H9 (cell line): ENCODE results near the gene POU2F1. TPM values are rescaled to one million over a fixed set of nuclear protein-coding genes. Genes with fewer than 3 reads are reported as not detected.

ENCODE experiments used
- DNase-seq: peaks from one replicate; pipeline ENCODE4 v3.0.0-alpha.2; 2017
- H2AFZ ChIP-seq: one replicate; pipeline ENCODE4 v1.6.1; 2013; ENCODE audit warnings: mild to moderate bottlenecking, low read length, control low read depth, moderate library complexity
- H2AK5ac ChIP-seq: 2 replicates; pipeline ENCODE4 v1.6.1; 2013; ENCODE audit warnings: low read length, control low read depth, mixed read lengths; ENCODE audit not compliant: insufficient read length
- H2BK120ac ChIP-seq: one replicate; pipeline ENCODE4 v1.6.1; 2013; ENCODE audit warnings: low read depth, mild to moderate bottlenecking, low read length, control low read depth, inconsistent platforms; ENCODE audit not compliant: poor library complexity, severe bottlenecking
- H2BK12ac ChIP-seq: 2 replicates; pipeline ENCODE4 v1.6.1; 2013; ENCODE audit warnings: low read length, control low read depth, mixed read lengths, low read depth; ENCODE audit not compliant: insufficient read length
- H2BK15ac ChIP-seq: 2 replicates; pipeline ENCODE4 v1.6.1; 2013; ENCODE audit warnings: low read depth, low read length, control low read depth
- H2BK20ac ChIP-seq: one replicate; pipeline ENCODE4 v1.6.1; 2013; ENCODE audit warnings: low read depth, mild to moderate bottlenecking, low read length, control low read depth, inconsistent platforms; ENCODE audit not compliant: poor library complexity, severe bottlenecking
- H2BK5ac ChIP-seq: 2 replicates; pipeline ENCODE4 v1.6.1; 2013; ENCODE audit warnings: low read length, control low read depth, mixed read lengths; ENCODE audit not compliant: insufficient read length
- H3K14ac ChIP-seq: 2 replicates; pipeline ENCODE4 v1.6.1; 2013; ENCODE audit warnings: low read length, control low read depth; ENCODE audit not compliant: insufficient read depth
- H3K18ac ChIP-seq: 2 replicates; pipeline ENCODE4 v1.6.1; 2013; ENCODE audit warnings: low read depth, mild to moderate bottlenecking, mixed read lengths, low read length, control low read depth; ENCODE audit not compliant: insufficient read length
- H3K23ac ChIP-seq: 2 replicates; pipeline ENCODE4 v1.6.1; 2013; ENCODE audit warnings: low read length, control low read depth, mixed read lengths, low read depth; ENCODE audit not compliant: insufficient read length
- H3K23me2 ChIP-seq: 2 replicates; pipeline ENCODE4 v1.6.1; 2013; ENCODE audit warnings: low read depth, mild to moderate bottlenecking, mixed read lengths, low read length, control low read depth; ENCODE audit not compliant: insufficient read length, poor library complexity, severe bottlenecking
- H3K27ac ChIP-seq: 2 replicates; pipeline ENCODE4 v1.5.1; 2013; ENCODE audit warnings: low read length, control low read depth, mixed read lengths, low read depth; ENCODE audit not compliant: insufficient read length
- H3K27me3 ChIP-seq: 2 replicates; pipeline ENCODE4 v1.6.1; 2013; ENCODE audit warnings: low read length, control low read depth, inconsistent platforms; ENCODE audit not compliant: insufficient read depth
- H3K4ac ChIP-seq: 2 replicates; pipeline ENCODE4 v1.6.1; 2013; ENCODE audit warnings: low read depth, mild to moderate bottlenecking, control low read depth, inconsistent platforms, low read length, moderate library complexity
- H3K4me1 ChIP-seq: 2 replicates; pipeline ENCODE4 v1.6.1; 2013; ENCODE audit warnings: low read length, control low read depth, inconsistent platforms; ENCODE audit not compliant: insufficient read depth
- H3K4me2 ChIP-seq: 2 replicates; pipeline ENCODE4 v1.6.1; 2013; ENCODE audit warnings: low read length, control low read depth, mixed read lengths; ENCODE audit not compliant: insufficient read length, insufficient read depth
- H3K56ac ChIP-seq: 2 replicates; pipeline ENCODE4 v1.6.1; 2013; ENCODE audit warnings: low read depth, mild to moderate bottlenecking, mixed read lengths, low read length, control low read depth; ENCODE audit not compliant: insufficient read length
- H3K79me1 ChIP-seq: 2 replicates; pipeline ENCODE4 v1.6.1; 2013; ENCODE audit warnings: low read depth, mild to moderate bottlenecking, moderate library complexity, low read length, control low read depth, inconsistent platforms; ENCODE audit not compliant: insufficient read depth, poor library complexity, severe bottlenecking
- H3K79me2 ChIP-seq: 2 replicates; pipeline ENCODE4 v1.6.1; 2013; ENCODE audit warnings: low read length, control low read depth, inconsistent platforms; ENCODE audit not compliant: insufficient read depth
- H3K9ac ChIP-seq: 2 replicates; pipeline ENCODE4 v1.6.1; 2013; ENCODE audit warnings: low read length, control low read depth, mixed read lengths; ENCODE audit not compliant: insufficient read length; ENCODE audit errors: extremely low read depth
- H3K9me3 ChIP-seq: one replicate; pipeline ENCODE4 v1.6.1; 2013; ENCODE audit warnings: low read depth, low read length, inconsistent platforms; ENCODE audit not compliant: control insufficient read depth
- H3T11ph ChIP-seq: one replicate; pipeline ENCODE4 v1.6.1; 2013; ENCODE audit warnings: mild to moderate bottlenecking, low read length, control low read depth, inconsistent platforms
- H4K20me1 ChIP-seq: one replicate; pipeline ENCODE4 v1.6.1; 2013; ENCODE audit not compliant: control insufficient read depth, insufficient read length, insufficient read depth
- H4K5ac ChIP-seq: 2 replicates; pipeline ENCODE4 v1.6.1; 2013; ENCODE audit warnings: low read depth, mild to moderate bottlenecking, mixed read lengths, low read length, control low read depth; ENCODE audit not compliant: insufficient read length
- H4K8ac ChIP-seq: replicated peaks from 2 replicates; pipeline ENCODE4 v1.6.1; 2013; ENCODE audit warnings: low read length, control low read depth, mixed read lengths, low read depth; ENCODE audit not compliant: insufficient read length
- H4K91ac ChIP-seq: 2 replicates; pipeline ENCODE4 v1.6.1; 2013; ENCODE audit warnings: low read depth, mild to moderate bottlenecking, moderate library complexity, mixed read lengths, low read length, control low read depth; ENCODE audit not compliant: insufficient read length
- H3K27ac Mint-ChIP-seq, 3 experiments: 2 replicates in 2 of 3; 3 replicates in 1 of 3; pipeline ENCODE4 v1.8.0; 2020 to 2021; ENCODE audit warnings: mixed read lengths in 3 of 3, mild to moderate bottlenecking in 1 of 3, moderate library complexity in 1 of 3
- H3K27me3 Mint-ChIP-seq: 2 replicates; pipeline ENCODE4 v1.8.0; 2021; ENCODE audit warnings: low read depth, mild to moderate bottlenecking, moderate library complexity, mixed read lengths
- H3K36me3 Mint-ChIP-seq, 3 experiments: 2 replicates in 2 of 3; 3 replicates in 1 of 3; pipeline ENCODE4 v1.8.0; 2020 to 2021; ENCODE audit warnings: low read depth in 3 of 3, mixed read lengths in 3 of 3; ENCODE audit not compliant: insufficient read depth in 1 of 3
- H3K4me1 Mint-ChIP-seq, 2 experiments: 2 replicates each; pipeline ENCODE4 v1.8.0; 2020; ENCODE audit warnings: mixed read lengths in 2 of 2
- H3K4me3 Mint-ChIP-seq, 2 experiments: 2 replicates in 1 of 2; 3 replicates in 1 of 2; pipeline ENCODE4 v1.8.0; 2020 to 2021; ENCODE audit warnings: mild to moderate bottlenecking in 2 of 2, mixed read lengths in 2 of 2, moderate library complexity in 1 of 2
- H3K9me3 Mint-ChIP-seq, 2 experiments: 2 replicates in 1 of 2; 3 replicates in 1 of 2; pipeline ENCODE4 v1.8.0; 2020; ENCODE audit warnings: mild to moderate bottlenecking in 2 of 2, mixed read lengths in 2 of 2, moderate library complexity in 1 of 2
- WGBS: extraction: QIAGEN DNeasy Blood & Tissue Kit; methylation state at CpG from one replicate; pipeline ENCODE4 v1.1.7; 2013; ENCODE audit warnings: missing lambda C conversion rate, low lambda C conversion rate, mixed read lengths; ENCODE audit not compliant: insufficient read length; ENCODE audit errors: extremely low coverage; 5-methylcytosine and 5-hydroxymethylcytosine counted together
- total RNA-seq: library from RNA; stranded (reverse); gene quantifications from 2 replicates; pipeline ENCODE4 v1.2.1, GENCODE V29; 2021
- TF ChIP-seq, protein P1 (sequence below): fragments of 200-600 bp; sonication (generic); conservative IDR thresholded peaks from 3 replicates; pipeline ENCODE4 v1.8.0; 2021; ENCODE audit warnings: antibody characterized with exemption, mild to moderate bottlenecking

The POU2F1 gene
- total RNA-seq, 1 experiment from 2014 or later = 62.5 TPM

DNA sequence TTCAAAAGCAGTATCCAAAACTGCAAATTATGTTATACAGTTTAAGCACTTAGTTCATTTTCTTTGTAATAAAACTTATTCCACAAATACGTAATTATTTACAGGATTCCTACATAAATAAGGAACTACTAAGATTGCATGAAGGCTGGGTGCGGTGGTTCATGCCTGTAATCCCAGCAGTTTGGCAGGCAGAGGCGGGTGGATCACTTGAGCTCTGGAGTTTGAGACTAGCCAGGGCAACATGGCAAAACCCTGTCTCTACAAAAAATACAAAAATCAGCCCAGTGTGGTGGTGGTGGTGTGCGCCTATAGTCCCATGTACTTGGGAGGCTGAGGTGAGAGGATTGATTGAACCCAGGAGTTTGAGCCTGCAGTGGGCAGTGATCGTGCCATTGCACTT is 69.3 kb downstream of the POU2F1 start:
- Mint-ChIP-seq H3K27ac (0 out of 7 replicates have a peak overlapping the region, but pooled peaks of 1 of the 3 experiments have one; percentile 41), H3K4me1 (peaks cover 34 to 46% of the 10 kb centered on the region in 2 experiments), H3K36me3 (peaks cover 0 to 22% (median 9%) of the 10 kb centered on the region in 3 experiments; a peak in 5 of 7 replicates), H3K9me3 (peaks cover 0 to 8% of the 10 kb centered on the region in 2 experiments; a peak in 3 of 5 replicates), H3K4me3 (no peak overlapping the region), H3K27me3 (no peaks in the 10 kb centered on the region)
- no peak overlapping the region for H3K4ac ChIP-seq
- H2AFZ ChIP-seq = no peak overlapping the region
- no peak overlapping the region for H3K27ac ChIP-seq
- H3K79me1 ChIP-seq = peaks cover 15% of the 10 kb centered on the region
- H3K23me2 ChIP-seq = no peaks in the 10 kb centered on the region
- no peak overlapping the region for H3K18ac ChIP-seq
- TF ChIP-seq, protein P1, sequence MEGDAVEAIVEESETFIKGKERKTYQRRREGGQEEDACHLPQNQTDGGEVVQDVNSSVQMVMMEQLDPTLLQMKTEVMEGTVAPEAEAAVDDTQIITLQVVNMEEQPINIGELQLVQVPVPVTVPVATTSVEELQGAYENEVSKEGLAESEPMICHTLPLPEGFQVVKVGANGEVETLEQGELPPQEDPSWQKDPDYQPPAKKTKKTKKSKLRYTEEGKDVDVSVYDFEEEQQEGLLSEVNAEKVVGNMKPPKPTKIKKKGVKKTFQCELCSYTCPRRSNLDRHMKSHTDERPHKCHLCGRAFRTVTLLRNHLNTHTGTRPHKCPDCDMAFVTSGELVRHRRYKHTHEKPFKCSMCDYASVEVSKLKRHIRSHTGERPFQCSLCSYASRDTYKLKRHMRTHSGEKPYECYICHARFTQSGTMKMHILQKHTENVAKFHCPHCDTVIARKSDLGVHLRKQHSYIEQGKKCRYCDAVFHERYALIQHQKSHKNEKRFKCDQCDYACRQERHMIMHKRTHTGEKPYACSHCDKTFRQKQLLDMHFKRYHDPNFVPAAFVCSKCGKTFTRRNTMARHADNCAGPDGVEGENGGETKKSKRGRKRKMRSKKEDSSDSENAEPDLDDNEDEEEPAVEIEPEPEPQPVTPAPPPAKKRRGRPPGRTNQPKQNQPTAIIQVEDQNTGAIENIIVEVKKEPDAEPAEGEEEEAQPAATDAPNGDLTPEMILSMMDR = no peak
- no peak overlapping the region for H2AK5ac ChIP-seq
- H4K5ac ChIP-seq = no peak overlapping the region
- H3K23ac ChIP-seq = no peak overlapping the region
- H2BK20ac ChIP-seq = no peak overlapping the region
- H3K9ac ChIP-seq = no peak overlapping the region
- H3K27me3 ChIP-seq = no peaks in the 10 kb centered on the region
- no CpG with 5 or more reads among the region's 5 CpGs for WGBS
- H4K91ac ChIP-seq = no peak overlapping the region
- H3K9me3 ChIP-seq = no peaks in the 10 kb centered on the region
- H2BK12ac ChIP-seq = no peak overlapping the region
- H4K8ac ChIP-seq = no peak overlapping the region
- no peak for DNase-seq
- H3K4me1 ChIP-seq = no peaks in the 10 kb centered on the region
- no peak overlapping the region for H3T11ph ChIP-seq
- no peak overlapping the region for H3K4me2 ChIP-seq
- H2BK15ac ChIP-seq = no peak overlapping the region
- no peak overlapping the region for H2BK5ac ChIP-seq
- no peak overlapping the region for H2BK120ac ChIP-seq
- H3K56ac ChIP-seq = no peak overlapping the region
- H3K14ac ChIP-seq = no peak overlapping the region
- H3K79me2 ChIP-seq = peaks cover 11% of the 10 kb centered on the region; the same call in 1 of the 2 replicates
- H4K20me1 ChIP-seq = no peaks in the 10 kb centered on the region
